EL (cell line): Measurements from ENCODE around the gene UCHL5.
A peak's percentile ranks its signal among the peaks of the same experiment; 100 is the strongest.
"Not testable (repeated sequence)": the region's sequence is repeated elsewhere in the genome, so short reads cannot be mapped to it uniquely, and the experiment has no call there.

ENCODE experiments used
- DNase-seq: peaks from one replicate; pipeline ENCODE4 v3.0.0-alpha.2; 2016

UCHL5 gene

GRCh38 chr1:193005785-193006184, 53.4 kb downstream of the UCHL5 start:
- no peak for DNase-seq

DNA sequence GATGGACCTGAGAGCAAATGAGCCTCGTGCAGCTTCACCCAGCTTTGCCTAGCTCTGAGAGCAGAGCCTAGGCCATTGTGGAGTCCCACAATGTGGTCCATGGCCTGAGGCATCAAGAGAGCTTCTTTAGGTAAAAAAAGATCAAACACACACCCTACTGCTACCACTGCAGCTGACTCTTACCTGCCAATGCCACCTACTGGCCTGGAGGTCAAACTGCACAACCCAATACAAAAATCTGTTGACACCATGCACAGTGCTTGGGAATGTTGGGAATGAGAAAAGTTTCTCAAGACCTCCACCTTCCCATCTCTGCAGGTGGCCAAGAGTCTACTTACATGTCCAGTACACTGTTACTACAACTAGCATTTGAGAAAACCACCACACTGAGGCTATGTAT, 60.6 kb downstream of the UCHL5 start:
- no peak for DNase-seq

- no peak for DNase-seq
Measured at GRCh38 chr1:192994141-192994540, 65.0 kb downstream of the UCHL5 start.

DNA sequence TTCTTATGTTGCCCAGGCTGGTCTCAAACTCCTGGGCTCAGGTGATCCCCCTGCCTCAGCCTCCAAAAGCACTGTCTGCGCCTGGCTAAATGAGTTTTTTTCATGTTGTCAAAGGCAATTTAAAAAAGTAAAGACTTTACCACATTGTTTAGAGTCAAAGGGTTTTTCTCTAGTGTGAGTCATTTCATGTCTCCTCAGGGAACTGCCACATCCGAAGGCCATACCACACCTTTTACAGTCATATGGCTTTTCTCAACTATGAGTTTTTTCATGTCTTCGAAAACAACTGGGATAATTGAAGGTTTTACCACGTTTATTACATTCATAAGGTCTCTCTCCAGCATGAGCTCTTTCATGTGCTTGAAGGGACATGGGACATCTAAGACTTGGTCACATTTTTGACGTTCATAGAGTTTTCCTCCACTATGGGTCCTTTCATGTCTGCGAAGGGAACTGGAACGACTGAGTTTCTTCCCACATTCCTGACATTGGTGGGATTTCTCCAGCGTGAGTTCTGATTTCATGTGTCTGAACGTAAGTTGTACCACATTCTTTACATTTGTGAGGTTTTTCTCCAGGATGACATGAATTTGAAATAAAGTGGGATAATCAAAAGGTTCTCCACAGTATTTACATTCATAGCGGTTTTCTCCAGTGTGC, 65.6 kb downstream of the UCHL5 start:
- no peak for DNase-seq

DNA sequence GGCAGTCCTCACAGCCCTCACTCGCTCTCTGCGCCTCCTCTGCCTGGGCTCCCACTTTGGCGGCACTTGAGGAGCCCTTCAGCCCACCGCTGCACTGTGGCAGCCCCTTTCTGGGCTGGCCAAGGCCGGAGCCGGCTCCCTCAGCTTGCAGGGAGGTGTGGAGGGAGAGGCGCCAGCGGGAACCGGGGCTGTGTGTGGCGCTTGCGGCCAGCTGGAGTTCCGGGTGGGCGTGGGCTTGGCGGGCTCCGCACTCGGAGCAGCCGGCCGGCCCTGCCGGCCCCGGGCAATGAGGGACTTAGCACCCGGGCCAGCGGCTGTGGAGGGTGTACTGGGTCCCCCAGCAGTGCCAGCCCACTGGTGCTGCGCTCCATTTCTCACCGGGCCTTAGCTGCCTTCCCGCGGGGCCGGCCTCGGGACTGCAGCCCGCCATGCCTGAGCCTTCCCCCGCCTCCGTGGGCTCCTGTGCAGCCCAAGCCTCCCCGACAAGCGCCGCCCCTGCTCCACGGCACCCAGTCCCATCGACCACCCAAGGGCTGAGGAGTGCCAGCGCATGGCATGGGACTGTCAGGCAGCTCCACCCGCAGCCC, 72.3 kb downstream of the UCHL5 start:
- not testable (repeated sequence) for DNase-seq

DNA sequence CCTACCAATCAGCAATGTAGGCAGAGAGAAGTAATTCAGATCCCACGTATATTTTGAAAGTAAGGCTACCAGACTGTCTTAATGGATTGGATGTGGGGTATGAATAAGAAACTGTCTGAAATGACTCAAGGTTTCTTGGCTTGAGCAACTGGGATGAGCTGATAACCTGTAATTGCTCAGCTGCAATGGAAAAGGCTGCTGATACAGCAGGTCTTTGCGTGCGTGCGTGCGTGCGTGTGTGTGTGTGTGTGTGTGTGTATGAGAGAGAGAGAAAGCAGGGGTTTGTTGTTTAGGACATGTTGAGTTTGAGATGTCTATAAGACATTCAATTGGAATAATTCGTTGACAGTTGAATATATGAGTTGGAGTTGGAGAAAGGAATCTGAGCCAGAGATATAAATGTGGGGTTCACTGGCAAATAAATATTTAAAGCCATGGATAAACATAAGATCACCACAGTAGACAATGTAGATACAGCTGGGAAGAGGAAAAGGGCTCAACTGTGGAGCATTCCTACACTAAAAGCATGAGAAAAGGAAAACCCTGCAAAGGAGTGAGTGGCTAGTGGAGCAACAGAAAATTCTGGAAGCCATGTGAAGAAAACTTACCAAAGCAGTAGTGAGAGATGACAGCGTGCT, 72.9 kb downstream of the UCHL5 start:
- no peak for DNase-seq

- no peak for DNase-seq
Measured at GRCh38 chr1:192984080-192984479, 75.1 kb downstream of the UCHL5 start.

DNA sequence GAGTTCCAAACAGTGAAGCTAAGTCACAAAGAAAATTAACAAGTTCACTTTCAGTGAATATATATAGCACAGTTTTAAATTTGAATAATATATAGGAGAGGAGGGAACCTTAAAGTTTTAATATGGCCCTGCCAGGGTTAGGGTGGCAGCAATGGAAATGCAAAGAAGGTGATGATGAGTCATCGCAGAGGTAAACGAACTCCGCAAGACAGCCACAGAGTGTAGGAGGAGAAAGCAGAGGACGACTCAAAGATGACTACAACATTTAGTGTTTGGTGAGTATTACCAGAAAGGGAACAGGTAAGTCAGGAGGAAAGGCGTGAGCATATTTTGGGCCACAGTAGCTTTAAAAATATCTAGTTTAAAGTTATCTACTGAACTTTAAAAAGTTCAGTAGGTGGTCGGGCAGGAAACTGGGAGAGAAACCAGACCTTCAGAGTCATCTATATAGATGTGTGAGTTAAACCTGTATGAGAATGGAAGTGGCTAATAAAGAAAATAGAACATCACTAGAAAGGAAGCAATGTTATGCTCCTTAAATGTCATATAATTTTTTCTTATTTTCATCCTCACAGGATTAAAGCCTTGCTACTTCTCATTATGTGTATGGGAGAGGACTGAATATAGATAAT, 75.7 kb downstream of the UCHL5 start:
- no peak for DNase-seq

- DNase-seq, result no peak
Measured at GRCh38 chr1:192980856-192981255, 78.3 kb downstream of the UCHL5 start.

GRCh38 chr1:192980334-192980733, 78.8 kb downstream of the UCHL5 start:
- not testable (repeated sequence) for DNase-seq

- no peak for DNase-seq
Measured at GRCh38 chr1:192979542-192979941, 79.6 kb downstream of the UCHL5 start.

DNA sequence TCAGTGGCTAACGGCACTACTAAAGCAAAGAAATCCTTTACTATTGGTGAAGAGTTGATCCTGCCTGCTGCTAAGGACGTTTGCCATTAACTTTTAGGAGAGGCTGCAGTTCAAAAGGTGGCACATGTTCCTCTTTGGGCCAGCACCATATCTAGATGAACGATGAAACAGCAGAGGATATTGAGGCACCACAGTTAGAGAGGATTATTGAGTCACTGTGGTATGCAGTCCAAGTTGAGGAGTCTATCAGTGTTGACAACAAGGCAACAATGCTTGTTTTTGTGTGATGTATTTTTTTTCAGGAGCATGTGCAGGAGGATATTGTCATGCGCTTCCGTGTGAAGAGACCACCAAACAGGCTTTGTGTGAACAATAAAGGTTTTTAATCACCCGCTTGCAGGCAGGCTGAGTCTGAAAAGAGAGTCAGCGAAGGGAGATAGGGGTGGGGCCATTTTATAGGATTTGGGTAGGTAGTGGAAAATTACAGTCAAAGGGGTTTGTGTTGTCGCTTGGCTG, 80.9 kb downstream of the UCHL5 start:
- no peak for DNase-seq

DNA sequence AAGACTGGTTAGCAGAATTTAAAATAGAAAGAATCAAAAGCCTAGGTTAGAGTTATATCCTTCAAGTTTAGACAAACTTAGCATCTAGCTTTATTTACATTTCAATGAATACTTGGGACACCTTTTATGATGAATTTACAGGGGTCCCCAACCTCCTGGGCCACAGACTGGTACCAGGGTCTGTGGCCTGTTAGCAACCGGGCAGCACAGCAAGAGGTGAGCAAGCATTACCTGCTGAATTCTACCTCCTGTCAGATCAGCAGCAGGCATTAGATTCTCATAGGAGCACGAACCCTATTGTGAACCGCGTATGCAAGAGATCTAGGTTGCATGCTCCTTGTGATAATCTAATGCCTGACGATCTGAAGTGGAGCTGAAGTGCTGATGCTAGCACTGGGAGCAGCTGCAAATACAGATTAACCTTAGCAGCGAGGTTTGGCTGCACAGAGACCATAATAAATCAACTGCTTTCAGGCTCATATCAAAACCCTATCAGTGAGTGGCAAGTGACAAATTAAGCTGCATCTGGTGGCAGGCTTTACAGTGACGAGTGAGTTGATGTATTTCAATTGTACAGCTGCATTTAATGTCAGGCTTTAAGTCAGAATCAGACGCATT, 82.0 kb downstream of the UCHL5 start:
- DNase-seq, result no peak

GRCh38 chr1:192976576-192976975, 82.6 kb downstream of the UCHL5 start:
- no peak for DNase-seq

GRCh38 chr1:192974701-192975100, 84.5 kb downstream of the UCHL5 start:
- DNase-seq, result peak; percentile 50

DNA sequence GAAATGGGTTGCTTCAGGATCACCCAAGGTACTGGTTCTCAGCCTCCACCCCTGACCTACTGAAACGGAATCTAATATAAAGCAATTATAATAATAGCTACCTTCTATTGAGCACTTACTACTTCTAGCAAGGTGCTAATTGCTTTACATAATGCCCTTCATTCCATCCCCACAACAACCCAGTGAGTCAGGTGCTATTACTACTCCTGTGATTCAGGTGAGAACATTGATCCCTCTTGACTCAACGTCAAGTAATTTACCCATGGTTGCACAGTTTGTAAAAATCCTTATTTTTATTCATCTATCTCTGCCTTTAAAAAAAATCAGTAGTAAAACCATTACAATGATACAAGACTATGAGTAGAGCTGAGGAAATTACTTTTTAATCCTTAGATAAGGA, 85.2 kb downstream of the UCHL5 start:
- no peak for DNase-seq

DNA sequence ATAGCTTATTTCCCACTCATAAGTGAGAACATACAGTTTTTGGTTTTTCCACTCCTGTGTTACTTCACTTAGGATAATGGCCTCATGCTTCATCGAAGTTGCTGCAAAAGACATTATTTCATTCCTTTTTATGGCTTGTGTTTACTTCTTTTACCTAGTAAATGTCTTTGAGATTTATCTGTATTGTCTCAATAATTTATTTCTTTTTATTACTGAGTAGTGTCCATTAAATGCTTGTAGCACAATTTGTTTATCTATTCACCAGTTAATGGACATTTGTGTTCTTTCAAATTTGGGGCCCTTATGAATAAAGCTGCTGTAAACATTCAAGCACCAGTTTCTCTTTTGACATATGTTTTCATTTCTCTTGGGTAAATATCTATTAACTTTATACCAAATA, 86.0 kb downstream of the UCHL5 start:
- no peak for DNase-seq

- DNase-seq, result no peak
Measured at GRCh38 chr1:192969091-192969490, 90.1 kb downstream of the UCHL5 start.

DNA sequence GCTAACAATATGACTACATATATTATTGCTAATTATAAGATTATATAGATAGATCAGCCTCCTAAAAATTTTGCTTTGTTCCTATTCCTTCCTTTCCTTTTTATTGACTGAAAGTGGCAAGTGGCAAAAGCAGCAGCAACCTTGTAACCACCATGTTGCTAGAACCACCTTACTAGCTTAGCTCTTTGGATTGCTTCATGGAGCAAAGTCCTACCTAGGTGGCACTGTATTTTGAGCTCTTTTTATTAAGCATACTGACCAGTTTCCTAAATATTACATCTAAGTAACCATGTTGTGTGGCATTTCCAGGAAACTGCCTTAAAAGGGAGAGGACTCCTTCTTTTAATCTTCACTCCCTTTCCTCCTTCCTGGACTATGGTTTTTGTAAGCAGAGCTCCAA, 90.8 kb downstream of the UCHL5 start:
- DNase-seq, result no peak

DNA sequence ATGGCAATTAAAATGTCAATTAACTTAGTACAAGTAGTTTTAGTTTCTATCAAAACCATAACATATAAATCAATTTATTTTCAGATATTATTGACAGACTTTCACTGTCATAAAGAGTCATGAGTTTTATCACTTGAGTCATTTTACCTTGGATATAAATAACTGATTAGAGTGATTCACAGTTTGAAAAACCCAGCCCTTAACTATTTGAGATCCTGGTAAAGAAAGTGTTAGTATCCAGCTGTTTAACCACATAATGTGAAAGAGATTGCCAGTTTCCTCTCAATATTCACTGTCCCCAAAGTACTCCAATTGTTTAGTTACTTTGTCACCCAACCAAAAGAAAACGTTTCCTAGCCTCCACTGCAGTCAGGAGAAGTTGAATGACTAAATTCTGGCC, 91.3 kb downstream of the UCHL5 start:
- no peak for DNase-seq

- no peak for DNase-seq
Measured at GRCh38 chr1:192967211-192967877, 91.8 kb downstream of the UCHL5 start.

DNA sequence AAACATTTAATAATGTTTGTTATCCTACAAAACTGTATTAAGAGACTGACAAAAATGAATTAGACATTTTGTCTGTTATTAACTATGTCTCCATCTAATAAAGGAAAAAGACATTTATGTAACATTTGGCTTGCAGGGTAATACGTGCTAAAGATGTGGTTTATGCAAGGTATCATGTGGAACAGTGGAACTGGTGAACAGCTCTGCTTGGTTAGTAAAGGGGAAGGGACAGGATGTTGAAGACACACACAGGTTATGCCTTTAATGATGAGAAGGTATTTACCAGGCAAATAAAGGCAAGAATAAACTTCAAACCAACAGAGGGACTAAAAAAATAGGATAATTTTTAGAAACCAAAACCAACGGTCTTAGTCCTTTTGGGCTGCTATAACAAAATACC, 93.1 kb downstream of the UCHL5 start:
- DNase-seq, result no peak

- no peak for DNase-seq
Measured at GRCh38 chr1:192962901-192963300, 96.3 kb downstream of the UCHL5 start.
